Nephron (organoid): ENCODE results near the gene SLC22A23.

ENCODE experiments used
- H3K27ac Mint-ChIP-seq, 3 experiments: 2 replicates each; pipeline ENCODE4 v1.8.0; 2020; ENCODE audit warnings: mixed read lengths in 3 of 3, mild to moderate bottlenecking in 2 of 3, moderate library complexity in 1 of 3
- H3K27me3 Mint-ChIP-seq: 2 replicates; pipeline ENCODE4 v1.8.0; 2021; ENCODE audit warnings: low read depth, mild to moderate bottlenecking, moderate library complexity, mixed read lengths
- H3K36me3 Mint-ChIP-seq: 2 replicates; pipeline ENCODE4 v1.8.0; 2020; ENCODE audit warnings: low read depth, mixed read lengths
- H3K4me1 Mint-ChIP-seq: 2 replicates; pipeline ENCODE4 v1.8.0; 2020; ENCODE audit warnings: mixed read lengths
- H3K4me3 Mint-ChIP-seq, 3 experiments: 2 replicates each; pipeline ENCODE4 v1.8.0; 2020; ENCODE audit warnings: mild to moderate bottlenecking in 3 of 3, mixed read lengths in 3 of 3, moderate library complexity in 2 of 3
- H3K9me3 Mint-ChIP-seq: 2 replicates; pipeline ENCODE4 v1.8.0; 2020; ENCODE audit warnings: mixed read lengths
- TF ChIP-seq, protein P1 (sequence below), 3 experiments: fragments of 200-600 bp; sonication (generic); IDR thresholded peaks; one replicate each; pipeline ENCODE4 v1.5.0; 2021; ENCODE audit warnings: antibody characterized with exemption in 3 of 3; ENCODE audit not compliant: unreplicated experiment in 3 of 3

The SLC22A23 gene

DNA sequence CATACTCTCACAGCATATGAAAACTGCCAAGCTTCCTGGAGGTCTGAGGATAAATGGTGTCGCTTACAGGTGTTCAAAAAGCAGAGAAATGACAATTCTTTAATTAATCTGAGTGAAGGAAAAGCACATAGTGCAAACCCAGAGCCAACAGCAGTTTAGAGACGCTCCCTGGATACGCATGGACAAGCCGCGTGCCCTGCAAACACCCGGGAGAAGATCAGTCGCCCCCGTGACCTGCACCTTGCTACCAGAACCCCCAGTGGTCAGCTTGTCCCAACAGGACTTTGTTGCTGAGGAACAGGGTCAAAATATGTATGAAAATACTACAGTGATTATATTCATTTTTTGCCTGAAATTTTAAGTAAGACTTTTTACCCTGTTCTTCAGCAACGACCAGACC, 104.2 kb downstream of the SLC22A23 start:
- TF ChIP-seq, protein P1, sequence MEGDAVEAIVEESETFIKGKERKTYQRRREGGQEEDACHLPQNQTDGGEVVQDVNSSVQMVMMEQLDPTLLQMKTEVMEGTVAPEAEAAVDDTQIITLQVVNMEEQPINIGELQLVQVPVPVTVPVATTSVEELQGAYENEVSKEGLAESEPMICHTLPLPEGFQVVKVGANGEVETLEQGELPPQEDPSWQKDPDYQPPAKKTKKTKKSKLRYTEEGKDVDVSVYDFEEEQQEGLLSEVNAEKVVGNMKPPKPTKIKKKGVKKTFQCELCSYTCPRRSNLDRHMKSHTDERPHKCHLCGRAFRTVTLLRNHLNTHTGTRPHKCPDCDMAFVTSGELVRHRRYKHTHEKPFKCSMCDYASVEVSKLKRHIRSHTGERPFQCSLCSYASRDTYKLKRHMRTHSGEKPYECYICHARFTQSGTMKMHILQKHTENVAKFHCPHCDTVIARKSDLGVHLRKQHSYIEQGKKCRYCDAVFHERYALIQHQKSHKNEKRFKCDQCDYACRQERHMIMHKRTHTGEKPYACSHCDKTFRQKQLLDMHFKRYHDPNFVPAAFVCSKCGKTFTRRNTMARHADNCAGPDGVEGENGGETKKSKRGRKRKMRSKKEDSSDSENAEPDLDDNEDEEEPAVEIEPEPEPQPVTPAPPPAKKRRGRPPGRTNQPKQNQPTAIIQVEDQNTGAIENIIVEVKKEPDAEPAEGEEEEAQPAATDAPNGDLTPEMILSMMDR (IDR thresholded peaks at IDR 0.05; ENCODE audit: unreplicated experiment in 3 of 3): no peak
- H3K27ac Mint-ChIP-seq: peak overlapping the region in 1 of 3 experiments; percentile 53
- H3K9me3 Mint-ChIP-seq: no peaks in the 10 kb centered on the region
- peaks cover 8% of the 10 kb centered on the region for H3K27me3 Mint-ChIP-seq
- peaks cover 77% of the 10 kb centered on the region for H3K4me1 Mint-ChIP-seq
- H3K36me3 Mint-ChIP-seq: no peaks in the 10 kb centered on the region
- no peak overlapping the region for H3K4me3 Mint-ChIP-seq

DNA sequence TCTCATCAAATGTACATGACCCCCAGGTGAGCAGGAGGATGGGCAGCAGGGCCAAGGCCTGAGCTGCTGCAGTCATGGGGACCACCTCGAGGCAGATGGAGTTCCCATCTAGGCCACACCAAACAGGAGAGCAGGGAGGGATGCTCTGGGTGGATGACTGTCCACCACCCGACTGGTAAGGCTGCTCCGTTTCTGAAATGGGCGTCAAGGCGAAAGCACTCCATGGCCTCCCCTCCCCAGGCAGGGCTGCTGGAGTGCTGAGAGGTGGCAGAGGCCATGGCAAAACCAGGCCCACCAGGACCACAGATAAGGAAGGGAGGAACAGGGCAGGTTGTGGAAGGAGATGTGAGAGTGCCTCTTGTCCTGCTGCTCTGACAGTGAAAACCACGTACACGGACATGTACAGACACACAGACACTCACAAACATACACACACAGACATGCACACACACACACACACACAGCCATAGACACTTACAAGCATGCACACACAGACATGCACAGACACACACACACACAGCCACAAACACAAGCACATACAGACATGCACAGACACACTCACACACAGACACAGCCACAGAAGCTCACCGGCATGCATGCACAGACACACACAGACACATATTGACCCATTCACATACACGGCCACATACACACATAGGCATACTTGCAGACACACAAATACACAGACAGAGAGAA, 104.9 kb downstream of the SLC22A23 start:
- Mint-ChIP-seq H3K27me3 (peaks cover 8% of the 10 kb centered on the region), H3K27ac (peak overlapping the region; percentile 77 to 94 (median 82)), H3K4me1 (peaks cover 84% of the 10 kb centered on the region), H3K9me3 (no peaks in the 10 kb centered on the region), H3K36me3 (no peaks in the 10 kb centered on the region), H3K4me3 (peak overlapping the region in 1 of 3 experiments; percentile 6)
- TF ChIP-seq, protein P1 (IDR thresholded peaks at IDR 0.05; ENCODE audit: unreplicated experiment in 3 of 3): no peak

DNA sequence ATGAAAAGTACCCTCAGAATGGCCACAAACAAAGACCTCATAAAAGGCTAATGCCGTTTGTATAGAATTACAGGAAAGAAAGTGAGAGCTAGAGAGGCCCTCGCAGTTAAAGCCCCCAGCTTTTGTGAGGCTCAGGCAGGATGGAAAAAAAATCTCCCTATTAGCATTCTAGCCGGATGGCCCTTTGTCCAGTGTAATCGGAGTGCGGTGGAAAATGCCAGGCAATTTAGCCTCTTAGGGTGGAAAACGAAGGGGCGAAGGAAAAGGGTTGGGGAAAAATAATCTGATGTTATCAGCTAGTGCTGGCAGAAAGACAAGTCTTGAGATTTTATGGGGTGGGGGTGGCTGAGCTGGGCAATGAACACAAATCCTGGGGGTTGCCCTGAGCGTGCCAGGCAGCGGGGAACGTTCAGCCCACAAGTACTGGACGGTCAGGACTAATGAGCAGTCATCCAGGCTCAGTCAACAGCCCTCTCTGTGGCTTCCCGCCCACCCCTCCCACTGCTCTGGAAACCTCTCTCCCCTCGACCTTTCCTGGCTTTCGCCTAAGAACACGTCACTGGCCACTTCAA, 105.7 kb downstream of the SLC22A23 start:
- peaks cover 85% of the 10 kb centered on the region for H3K4me1 Mint-ChIP-seq
- peaks cover 14% of the 10 kb centered on the region for H3K27me3 Mint-ChIP-seq
- H3K4me3 Mint-ChIP-seq: peak overlapping the region in 2 of 3 experiments; percentile 22 to 27
- peak overlapping the region; percentile 77 to 94 (median 82) for H3K27ac Mint-ChIP-seq
- TF ChIP-seq, protein P1 (IDR thresholded peaks at IDR 0.05; ENCODE audit: unreplicated experiment in 3 of 3): no peak
- H3K36me3 Mint-ChIP-seq: no peaks in the 10 kb centered on the region
- H3K9me3 Mint-ChIP-seq: no peaks in the 10 kb centered on the region

DNA sequence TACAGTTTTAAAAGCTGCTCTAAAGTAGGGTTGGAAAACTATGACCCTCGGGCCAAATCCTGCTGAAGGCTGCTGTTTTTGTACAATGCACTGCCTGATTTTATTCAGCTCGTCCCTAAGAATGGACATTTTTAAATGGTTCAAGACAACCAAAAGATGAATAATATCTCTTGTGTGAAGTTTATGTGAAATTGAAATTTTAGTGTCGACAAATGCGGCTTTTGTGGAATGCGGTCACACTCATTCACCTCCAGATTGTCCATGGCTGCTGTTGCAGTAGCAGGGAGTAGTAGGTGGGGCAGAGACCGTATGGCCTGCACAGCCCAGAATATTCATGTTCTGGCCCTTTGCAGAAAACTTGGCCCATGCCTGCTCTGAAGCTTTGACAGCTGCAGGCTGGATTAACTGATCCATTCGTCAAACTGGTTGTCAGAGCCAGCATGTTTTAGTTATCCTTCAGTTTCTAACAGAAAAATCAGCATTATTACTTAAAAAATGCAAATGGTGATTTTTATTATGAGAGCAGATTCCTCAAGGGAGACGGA, 106.5 kb downstream of the SLC22A23 start:
- H3K36me3 Mint-ChIP-seq: no peaks in the 10 kb centered on the region
- H3K9me3 Mint-ChIP-seq: no peaks in the 10 kb centered on the region
- peaks cover 20% of the 10 kb centered on the region for H3K27me3 Mint-ChIP-seq
- peak overlapping the region; percentile 77 to 94 (median 82) for H3K27ac Mint-ChIP-seq
- TF ChIP-seq, protein P1 (IDR thresholded peaks at IDR 0.05; ENCODE audit: unreplicated experiment in 3 of 3): no peak
- peaks cover 83% of the 10 kb centered on the region for H3K4me1 Mint-ChIP-seq
- H3K4me3 Mint-ChIP-seq: peak overlapping the region in 1 of 3 experiments; percentile 8

DNA sequence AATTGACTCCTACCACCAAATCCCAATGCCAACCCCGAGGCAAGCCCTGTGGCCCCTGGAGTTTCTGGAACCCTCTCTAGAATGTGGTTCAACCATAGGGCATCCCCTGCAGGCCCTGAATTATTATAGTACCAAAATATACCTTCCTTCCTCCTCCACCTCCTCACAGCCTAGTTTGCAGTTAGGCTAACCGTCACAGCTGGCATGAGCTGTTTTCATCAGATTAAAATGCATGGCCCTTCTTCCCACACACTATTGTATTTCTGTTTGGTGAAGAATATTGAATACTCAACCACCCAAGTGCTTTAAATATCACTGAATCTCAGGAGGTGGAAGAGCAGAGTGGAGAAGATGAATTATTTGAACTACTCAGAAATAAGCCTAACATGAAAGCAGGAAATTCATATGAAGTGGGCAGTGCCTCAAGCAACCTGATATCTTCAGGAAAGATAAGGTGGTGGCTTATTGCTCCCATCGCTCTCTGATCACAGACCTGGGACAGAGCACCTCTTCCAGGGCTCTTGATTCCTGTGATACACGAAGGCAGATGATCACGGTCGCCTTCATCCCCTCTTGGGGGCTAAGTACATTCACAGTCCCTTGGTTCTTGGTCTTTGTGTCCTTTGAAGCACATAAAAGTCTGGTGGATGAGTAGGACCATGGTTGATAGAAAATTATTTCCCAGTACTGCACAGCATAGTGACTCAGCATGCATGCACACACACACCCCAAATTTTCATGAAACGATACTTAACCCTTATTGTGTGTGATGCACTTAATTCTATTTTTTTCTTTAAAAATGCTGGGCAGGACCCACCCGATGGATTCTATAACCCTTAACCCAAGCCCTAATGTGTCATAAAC, 107.2 kb downstream of the SLC22A23 start:
- Mint-ChIP-seq H3K36me3 (no peaks in the 10 kb centered on the region), H3K9me3 (no peaks in the 10 kb centered on the region), H3K4me3 (no peak overlapping the region), H3K4me1 (peaks cover 76% of the 10 kb centered on the region), H3K27ac (peak overlapping the region in 2 of 3 experiments; percentile 19 to 94), H3K27me3 (peaks cover 20% of the 10 kb centered on the region)
- TF ChIP-seq, protein P1 (IDR thresholded peaks at IDR 0.05; ENCODE audit: unreplicated experiment in 3 of 3): no peak
